Measurements from ENCODE around the gene MDK. TPM values are rescaled to one million over a fixed set of nuclear protein-coding genes. Genes with fewer than 3 reads are reported as not detected.

Gene MDK
- 76.0 and 349 TPM in 2 replicates for total RNA-seq

DNA sequence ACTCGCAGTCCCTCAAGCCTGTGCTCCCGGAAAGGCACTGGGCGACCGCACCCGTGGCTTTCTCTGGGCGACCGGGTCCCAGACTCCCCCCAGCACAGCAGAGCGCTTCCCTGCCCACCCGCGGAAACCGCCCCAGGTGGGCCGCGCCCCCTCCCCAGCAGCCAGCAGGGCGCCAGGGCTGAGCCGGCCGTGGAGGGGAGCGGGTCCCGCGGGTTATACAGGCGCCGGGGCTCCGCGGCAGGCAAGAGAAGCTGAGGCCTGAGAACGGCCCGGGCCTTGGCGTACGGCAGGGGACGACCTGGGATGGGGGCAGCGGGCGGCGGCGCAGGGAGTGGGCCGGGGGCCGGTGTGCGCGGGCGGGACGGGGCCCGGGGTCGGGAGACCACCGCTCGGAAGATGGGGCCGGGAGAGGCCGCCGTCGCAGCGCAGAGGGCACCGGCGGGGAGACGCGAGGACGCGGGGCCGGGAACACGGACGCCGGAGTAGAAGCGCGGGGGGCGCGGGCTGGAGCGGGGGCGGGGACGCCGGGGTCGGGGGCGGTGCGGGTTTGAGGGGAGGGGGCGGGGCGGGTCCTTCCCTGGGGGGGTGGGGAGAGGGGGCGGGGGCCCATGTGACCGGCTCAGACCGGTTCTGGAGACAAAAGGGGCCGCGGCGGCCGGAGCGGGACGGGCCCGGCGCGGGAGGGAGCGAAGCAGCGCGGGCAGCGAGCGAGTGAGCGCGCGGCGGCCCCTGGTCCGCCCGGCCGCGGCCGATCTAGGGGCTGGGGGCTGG is at the start of gene MDK:
Gene MDK (plus strand): TSS at position 622 of the 771 bp plus-strand sequence. CDS start 389 bp downstream, outside the sequence.

GRCh38 chr11:46346886-46347636 is 34.4 kb upstream of the MDK start, which contains the start of gene DGKZ:
Gene DGKZ (plus strand): TSS chr11:46347463. CDS start chr11:46347660, 197 bp downstream.

DNA sequence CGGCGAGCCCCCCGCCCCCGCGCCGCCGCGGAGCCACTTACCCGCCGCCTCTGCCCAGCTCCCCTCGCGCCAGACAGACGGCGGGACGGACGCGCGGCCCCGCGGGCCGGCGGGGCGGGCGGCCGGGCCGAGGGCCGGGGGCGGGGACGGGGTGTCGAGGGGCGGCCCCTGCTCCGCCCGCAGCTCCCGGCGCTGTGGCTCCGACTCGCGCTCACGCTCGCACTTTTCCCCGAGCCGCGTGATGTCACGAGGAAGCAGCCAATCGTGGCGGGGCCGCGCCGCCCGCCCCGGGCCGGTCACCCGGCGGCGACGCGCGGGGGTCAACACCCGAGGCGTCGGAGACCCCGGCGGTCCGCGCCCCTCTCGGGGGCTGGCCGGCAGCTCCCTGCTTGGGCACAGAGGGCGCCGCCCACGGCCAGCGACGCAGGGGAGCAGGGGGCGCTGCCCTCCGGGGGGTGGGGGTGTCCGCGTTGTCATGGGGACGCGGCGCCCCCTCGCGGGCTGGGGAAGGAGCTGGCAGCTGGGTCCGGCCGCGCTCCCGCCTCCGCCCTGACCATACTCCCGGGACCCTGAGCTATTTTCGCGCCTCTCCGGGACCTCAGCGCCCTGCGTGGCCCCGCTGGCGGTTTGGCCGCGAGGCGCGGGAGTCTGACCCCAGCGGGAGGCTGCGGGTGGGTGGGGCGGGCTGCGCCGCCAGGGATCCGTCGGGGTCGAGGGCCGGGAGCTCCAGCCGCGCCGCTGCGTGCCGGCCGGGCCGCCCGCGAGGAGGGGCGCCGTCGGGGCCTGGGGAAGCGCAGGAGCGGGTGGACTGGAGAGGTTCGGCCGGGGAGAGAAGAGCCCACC is 10.3 kb downstream of the MDK start, which contains the start of gene CHRM4:
Gene CHRM4 (minus strand): TSS at position 199 of the 843 bp plus-strand sequence. CDS start 5,219 bp downstream, outside the sequence.

Small RNA genes lying within 50 kb of the gene (small RNA-seq; reads per million reads assigned to genes)
- gene MIR4688: 0.49 reads per million, percentile 26 among the genes with 10 or more reads in this experiment

Other genes starting within 250 kb of the MDK start
- 46.0 and 51.4 TPM in 2 replicates for gene CREB3L1, start 104.0 kb upstream of the MDK start, total RNA-seq
- gene DGKZ, start 34.2 kb upstream of the MDK start, total RNA-seq: 55.4 and 101 TPM in 2 replicates
- gene CHRM4, start 10.1 kb downstream of the MDK start, total RNA-seq: under 0.01 TPM in 1 of 2 replicates, not detected in the other
- gene AMBRA1, start 212.4 kb downstream of the MDK start, total RNA-seq: 22.4 and 33.9 TPM in 2 replicates
- gene HARBI1, start 235.6 kb downstream of the MDK start, total RNA-seq: 4.3 and 5.1 TPM in 2 replicates
- 52.6 and 79.9 TPM in 2 replicates for gene ATG13, start 235.9 kb downstream of the MDK start, total RNA-seq